CD4-positive, alpha-beta T cell (primary cell): Measurements from ENCODE around the gene MYH11. TPM values are rescaled to one million over a fixed set of nuclear protein-coding genes. Genes with fewer than 3 reads are reported as not detected.

Experiments
- ATAC-seq: fragments of 200-7000 bp; cut with Tn5 transposase; one replicate; pipeline ENCODE4 v1.10.0; 2022; ENCODE audit warnings: mild to moderate bottlenecking; ENCODE audit not compliant: poor library complexity
- CTCF ChIA-PET: fragments of 350-600 bp; sonication (Branson Sonifier 250); formaldehyde crosslinking; loops from one replicate; lab custom pipeline; 2021; ENCODE audit warnings: antibody characterized with exemption, inconsistent platforms; lab: Charles Lee
- POLR2A ChIA-PET: fragments of 350-600 bp; sonication (Branson Sonifier 250); formaldehyde crosslinking; loops from one replicate; lab custom pipeline; 2021; ENCODE audit warnings: antibody characterized with exemption, inconsistent platforms; lab: Charles Lee
- DNase-seq, 14 experiments: peaks; one replicate each; pipeline ENCODE4 v3.0.0-alpha.2; 2013 to 2020; ENCODE audit warnings: mixed read lengths in 2 of 14
- H3K27ac ChIP-seq, 2 donors: one replicate each; pipeline versions ENCODE4 v1.5.1 to v1.7.0; 2013; ENCODE audit warnings: low read length in 2 of 2, low read depth in 1 of 2, mild to moderate bottlenecking in 1 of 2
- H3K27me3 ChIP-seq, 2 experiments: 1 replicate in 1 of 2; 2 replicates in 1 of 2; pipeline versions ENCODE4 v1.6.1 to v1.7.0; 2013; ENCODE audit warnings: low read length in 2 of 2, control low read depth in 1 of 2, mild to moderate bottlenecking in 1 of 2, moderate library complexity in 1 of 2; ENCODE audit not compliant: insufficient read depth in 2 of 2, control insufficient read depth in 1 of 2
- H3K36me3 ChIP-seq: one replicate; pipeline ENCODE4 v1.6.1; 2013; ENCODE audit warnings: low read length, control low read depth; ENCODE audit not compliant: insufficient read depth
- H3K4me1 ChIP-seq: one replicate; pipeline ENCODE4 v1.6.1; 2013; ENCODE audit warnings: low read length, control low read depth; ENCODE audit not compliant: insufficient read depth
- H3K4me3 ChIP-seq: one replicate; pipeline ENCODE4 v1.5.1; 2013; ENCODE audit warnings: mild to moderate bottlenecking, low read length, moderate library complexity
- H3K9me3 ChIP-seq, 2 experiments: 1 replicate in 1 of 2; 2 replicates in 1 of 2; pipeline versions ENCODE4 v1.6.1 to v1.7.0; 2013; ENCODE audit warnings: low read length in 2 of 2, mild to moderate bottlenecking in 2 of 2, control low read depth in 1 of 2, moderate library complexity in 1 of 2; ENCODE audit not compliant: control insufficient read depth in 1 of 2, insufficient read depth in 1 of 2
- H3K27ac Mint-ChIP-seq: one replicate; pipeline ENCODE4 v1.8.0; 2020; ENCODE audit warnings: mixed read lengths
- H3K27me3 Mint-ChIP-seq: one replicate; pipeline ENCODE4 v1.8.0; 2021; ENCODE audit warnings: mixed read lengths
- H3K36me3 Mint-ChIP-seq: one replicate; pipeline ENCODE4 v1.8.0; 2021; ENCODE audit warnings: low read depth, mixed read lengths
- H3K4me1 Mint-ChIP-seq: one replicate; pipeline ENCODE4 v1.8.0; 2021; ENCODE audit warnings: low read depth, mixed read lengths
- H3K4me3 Mint-ChIP-seq: one replicate; pipeline ENCODE4 v1.8.0; 2020; ENCODE audit warnings: mild to moderate bottlenecking, mixed read lengths
- H3K9me3 Mint-ChIP-seq: one replicate; pipeline ENCODE4 v1.8.0; 2020; ENCODE audit warnings: mixed read lengths
- intact Hi-C, 2 experiments: fragments of 100-400 bp; cut with DNase I in 1 of 2; cut with micrococcal nuclease in 1 of 2; formaldehyde crosslinking; loops; one replicate each; pipeline versions ENCODE4 v1.15.1 to v1.9.0; 2023 to 2025; cut with DNase I, micrococcal nuclease
- total RNA-seq, 174 experiments: library from RNA in 2 of 174; stranded (reverse) in 2 of 174; gene quantifications; one replicate each; pipeline ENCODE4 v1.2.3 and lab custom pipeline; 2021 to 2026
- TF ChIP-seq, protein P1 (sequence below): fragments of 200-600 bp; IDR thresholded peaks from one replicate; pipeline ENCODE4 v1.8.0; 2022; ENCODE audit warnings: antibody characterized with exemption, mild to moderate bottlenecking

The MYH11 gene
- total RNA-seq, 2 experiments from 2014 or later = not detected

DNA sequence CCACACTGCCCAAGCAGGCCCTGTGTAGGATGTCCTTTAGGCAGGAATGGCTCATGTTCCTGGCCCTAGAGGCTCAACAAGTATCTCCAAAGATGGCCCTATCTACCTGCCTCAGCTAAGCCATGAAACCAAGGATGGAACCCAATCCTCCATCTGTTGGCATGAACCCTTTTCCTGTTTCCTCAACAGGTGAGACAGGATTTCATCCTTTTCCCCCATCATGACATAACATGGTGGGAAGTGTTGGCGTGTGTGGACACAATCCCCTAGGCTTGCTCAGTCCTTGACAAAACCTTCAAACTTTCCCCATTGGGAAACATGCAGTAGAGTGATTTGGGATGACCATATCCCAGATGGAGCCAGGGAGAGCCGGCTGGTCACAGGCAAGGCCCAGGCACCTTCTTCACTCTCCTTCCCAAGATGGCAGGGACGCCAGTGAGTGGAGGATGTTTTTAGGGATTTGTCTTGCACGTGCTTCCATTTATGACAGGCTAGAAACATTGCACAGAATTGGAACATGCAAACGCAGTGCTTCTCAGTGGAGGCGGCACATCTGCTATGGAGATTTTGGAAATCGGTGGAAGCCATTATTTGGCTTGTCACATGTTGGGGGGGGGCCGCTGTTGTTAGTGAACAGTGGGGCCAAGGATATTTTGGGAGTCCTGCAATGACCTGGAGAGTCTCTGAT is 77.0 kb downstream of the MYH11 start:
- Histone ChIP-seq H3K27ac (no peak overlapping the region), H3K4me3 (no peak overlapping the region), H3K27me3 (no peaks in the 10 kb centered on the region), H3K36me3 (no peaks in the 10 kb centered on the region), H3K4me1 (no peaks in the 10 kb centered on the region), H3K9me3 (no peaks in the 10 kb centered on the region)
- H3K27me3 Mint-ChIP-seq = peaks cover 4% of the 10 kb centered on the region
- ChIA-PET CTCF (no interaction called here), POLR2A (no interaction called here)
- H3K27ac Mint-ChIP-seq = no peak overlapping the region
- no peaks in the 10 kb centered on the region for H3K9me3 Mint-ChIP-seq
- H3K4me1 Mint-ChIP-seq = no peaks in the 10 kb centered on the region
- no peak for ATAC-seq
- H3K36me3 Mint-ChIP-seq = no peaks in the 10 kb centered on the region
- intact Hi-C loops = no loop called here
- H3K4me3 Mint-ChIP-seq = no peak overlapping the region
- DNase-seq = no peak
- TF ChIP-seq, protein P1, sequence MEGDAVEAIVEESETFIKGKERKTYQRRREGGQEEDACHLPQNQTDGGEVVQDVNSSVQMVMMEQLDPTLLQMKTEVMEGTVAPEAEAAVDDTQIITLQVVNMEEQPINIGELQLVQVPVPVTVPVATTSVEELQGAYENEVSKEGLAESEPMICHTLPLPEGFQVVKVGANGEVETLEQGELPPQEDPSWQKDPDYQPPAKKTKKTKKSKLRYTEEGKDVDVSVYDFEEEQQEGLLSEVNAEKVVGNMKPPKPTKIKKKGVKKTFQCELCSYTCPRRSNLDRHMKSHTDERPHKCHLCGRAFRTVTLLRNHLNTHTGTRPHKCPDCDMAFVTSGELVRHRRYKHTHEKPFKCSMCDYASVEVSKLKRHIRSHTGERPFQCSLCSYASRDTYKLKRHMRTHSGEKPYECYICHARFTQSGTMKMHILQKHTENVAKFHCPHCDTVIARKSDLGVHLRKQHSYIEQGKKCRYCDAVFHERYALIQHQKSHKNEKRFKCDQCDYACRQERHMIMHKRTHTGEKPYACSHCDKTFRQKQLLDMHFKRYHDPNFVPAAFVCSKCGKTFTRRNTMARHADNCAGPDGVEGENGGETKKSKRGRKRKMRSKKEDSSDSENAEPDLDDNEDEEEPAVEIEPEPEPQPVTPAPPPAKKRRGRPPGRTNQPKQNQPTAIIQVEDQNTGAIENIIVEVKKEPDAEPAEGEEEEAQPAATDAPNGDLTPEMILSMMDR = no peak

- H3K27ac Mint-ChIP-seq = no peak overlapping the region
Measured at GRCh38 chr16:15778999-15779614, 77.7 kb downstream of the MYH11 start.

DNA sequence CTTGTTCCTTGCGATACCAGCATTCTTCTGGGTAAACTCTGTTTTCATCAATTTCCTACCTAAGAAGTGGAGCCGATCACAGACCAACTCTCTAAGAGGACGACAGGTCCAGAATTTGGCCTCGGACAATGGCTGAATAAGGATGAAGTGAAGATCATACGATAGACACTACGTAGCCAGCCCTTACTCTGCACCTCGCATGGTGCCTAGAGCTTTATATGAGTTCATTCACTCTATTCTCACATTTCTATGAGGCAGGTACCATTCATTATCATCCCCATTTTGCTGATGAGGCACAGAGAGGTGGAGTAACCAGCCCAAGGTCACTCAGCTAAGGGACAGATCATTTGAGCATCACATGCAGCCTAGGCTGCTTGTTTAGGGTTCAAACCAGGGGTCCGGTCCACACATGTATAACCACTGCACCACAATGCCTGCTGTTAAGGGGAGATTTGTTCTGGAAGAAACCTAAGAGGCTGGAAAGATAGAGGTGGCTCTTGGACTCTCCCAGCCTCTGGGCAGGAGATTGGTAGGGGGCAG is 78.6 kb downstream of the MYH11 start:
- TF ChIP-seq, protein P1 = no peak
- Histone ChIP-seq H3K9me3 (no peaks in the 10 kb centered on the region), H3K4me1 (no peaks in the 10 kb centered on the region), H3K27me3 (peaks cover 0 to 2% of the 10 kb centered on the region in 2 experiments), H3K27ac (no peak overlapping the region), H3K4me3 (no peak overlapping the region), H3K36me3 (no peaks in the 10 kb centered on the region)
- ChIA-PET POLR2A (no interaction called here), CTCF (no interaction called here)
- no peaks in the 10 kb centered on the region for H3K36me3 Mint-ChIP-seq
- ATAC-seq = no peak
- H3K27me3 Mint-ChIP-seq = peaks cover 4% of the 10 kb centered on the region
- intact Hi-C loops = no loop called here
- H3K4me1 Mint-ChIP-seq = no peaks in the 10 kb centered on the region
- DNase-seq = no peak
- no peak overlapping the region for H3K27ac Mint-ChIP-seq
- H3K9me3 Mint-ChIP-seq = no peaks in the 10 kb centered on the region
- no peak overlapping the region for H3K4me3 Mint-ChIP-seq

More at GRCh38 chr16:15778999-15779614, 77.7 kb downstream of the MYH11 start:
- H3K36me3 Mint-ChIP-seq = no peaks in the 10 kb centered on the region
- Histone ChIP-seq H3K36me3 (no peaks in the 10 kb centered on the region), H3K27me3 (peaks cover 0 to 2% of the 10 kb centered on the region in 2 experiments), H3K4me3 (no peak overlapping the region), H3K4me1 (no peaks in the 10 kb centered on the region), H3K27ac (no peak overlapping the region), H3K9me3 (no peaks in the 10 kb centered on the region)
- DNase-seq (no peak), ATAC-seq (no peak)
- ChIA-PET CTCF (no interaction called here), POLR2A (no interaction called here)
- intact Hi-C loops = no loop called here
- TF ChIP-seq, protein P1 = no peak
- H3K9me3 Mint-ChIP-seq = no peaks in the 10 kb centered on the region
- peaks cover 4% of the 10 kb centered on the region for H3K27me3 Mint-ChIP-seq
- no peaks in the 10 kb centered on the region for H3K4me1 Mint-ChIP-seq
- H3K4me3 Mint-ChIP-seq = no peak overlapping the region
